BJ (cell line): ENCODE measurements around the gene SMYD1. TPM values are rescaled to one million over a fixed set of nuclear protein-coding genes. Genes with fewer than 3 reads are reported as not detected.

Experiments used
- CTCF ChIA-PET: fragments of 350-600 bp; formaldehyde crosslinking; extraction: SDS; loops from one replicate; lab custom pipeline; 2021; ENCODE audit warnings: antibody characterized with exemption, inconsistent platforms; lab: Yijun Ruan, JAX
- POLR2A ChIA-PET: fragments of 300-600 bp; sonication (Branson Sonifier 250); formaldehyde crosslinking; extraction: SDS; loops from one replicate; lab custom pipeline; 2021; ENCODE audit warnings: antibody characterized with exemption; lab: Charles Lee
- DNase-seq: peaks from one replicate; pipeline ENCODE4 v3.0.0-alpha.2; 2011; ENCODE audit warnings: low read depth
- H3K27me3 ChIP-seq: 2 replicates; pipeline ENCODE4 v1.6.0; 2011; ENCODE audit warnings: low read length; ENCODE audit not compliant: control insufficient read depth, insufficient read depth
- H3K36me3 ChIP-seq: 2 replicates; pipeline ENCODE4 v1.5.1; 2011; ENCODE audit warnings: low read length; ENCODE audit not compliant: control insufficient read depth, insufficient read depth
- H3K4me3 ChIP-seq: 2 replicates; pipeline ENCODE4 v1.5.1; 2011; ENCODE audit warnings: low read depth, mild to moderate bottlenecking, control low read depth, low read length
- polyA plus RNA-seq: library from polyadenylated mRNA; depleted of rRNA; stranded (reverse); fragments of >200 nt; gene quantifications from 2 replicates; pipeline ENCODE4 v1.2.3, GENCODE V29; 2011
- TF ChIP-seq, protein P1 (sequence below): IDR thresholded peaks from 2 replicates; pipeline ENCODE4 v1.5.1; 2011; ENCODE audit warnings: low read depth, mild to moderate bottlenecking, control low read depth, inconsistent platforms, low read length, moderate library complexity; ENCODE audit not compliant: insufficient read depth

Gene SMYD1
- polyA plus RNA-seq, 1 experiment: not detected

DNA sequence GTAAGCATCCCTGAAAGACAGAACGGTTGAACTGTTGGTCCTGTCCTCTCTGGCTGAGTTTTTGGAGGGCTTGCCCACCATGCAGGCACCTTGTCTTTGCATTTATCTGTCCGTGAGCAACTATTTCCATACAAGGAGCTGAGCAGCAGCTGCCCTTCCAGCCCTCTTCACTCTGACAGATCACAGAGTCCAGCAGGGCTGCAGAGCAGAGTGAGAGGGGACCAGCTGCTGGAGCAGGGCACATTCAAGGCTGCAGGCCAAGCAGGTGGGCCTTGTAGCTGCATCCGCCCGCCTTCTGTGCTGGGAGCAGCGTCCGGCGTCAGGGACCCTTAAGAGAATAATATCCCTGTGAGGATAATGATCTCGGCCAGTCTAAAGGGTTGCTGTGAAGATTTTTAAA lies 9.5 kb downstream of the SMYD1 start:
- POLR2A ChIA-PET: no interaction called here
- TF ChIP-seq, protein P1, sequence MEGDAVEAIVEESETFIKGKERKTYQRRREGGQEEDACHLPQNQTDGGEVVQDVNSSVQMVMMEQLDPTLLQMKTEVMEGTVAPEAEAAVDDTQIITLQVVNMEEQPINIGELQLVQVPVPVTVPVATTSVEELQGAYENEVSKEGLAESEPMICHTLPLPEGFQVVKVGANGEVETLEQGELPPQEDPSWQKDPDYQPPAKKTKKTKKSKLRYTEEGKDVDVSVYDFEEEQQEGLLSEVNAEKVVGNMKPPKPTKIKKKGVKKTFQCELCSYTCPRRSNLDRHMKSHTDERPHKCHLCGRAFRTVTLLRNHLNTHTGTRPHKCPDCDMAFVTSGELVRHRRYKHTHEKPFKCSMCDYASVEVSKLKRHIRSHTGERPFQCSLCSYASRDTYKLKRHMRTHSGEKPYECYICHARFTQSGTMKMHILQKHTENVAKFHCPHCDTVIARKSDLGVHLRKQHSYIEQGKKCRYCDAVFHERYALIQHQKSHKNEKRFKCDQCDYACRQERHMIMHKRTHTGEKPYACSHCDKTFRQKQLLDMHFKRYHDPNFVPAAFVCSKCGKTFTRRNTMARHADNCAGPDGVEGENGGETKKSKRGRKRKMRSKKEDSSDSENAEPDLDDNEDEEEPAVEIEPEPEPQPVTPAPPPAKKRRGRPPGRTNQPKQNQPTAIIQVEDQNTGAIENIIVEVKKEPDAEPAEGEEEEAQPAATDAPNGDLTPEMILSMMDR: no peak
- CTCF ChIA-PET: interaction anchor here (1.5 kb wide), 1 partner anchor 15 kb away, joined by 4 read pairs; no protein-coding TSS in a partner anchor
- Histone ChIP-seq H3K36me3 (no peaks in the 10 kb centered on the region), H3K27me3 (no peaks in the 10 kb centered on the region), H3K4me3 (no peak overlapping the region)
- no peak for DNase-seq

DNA sequence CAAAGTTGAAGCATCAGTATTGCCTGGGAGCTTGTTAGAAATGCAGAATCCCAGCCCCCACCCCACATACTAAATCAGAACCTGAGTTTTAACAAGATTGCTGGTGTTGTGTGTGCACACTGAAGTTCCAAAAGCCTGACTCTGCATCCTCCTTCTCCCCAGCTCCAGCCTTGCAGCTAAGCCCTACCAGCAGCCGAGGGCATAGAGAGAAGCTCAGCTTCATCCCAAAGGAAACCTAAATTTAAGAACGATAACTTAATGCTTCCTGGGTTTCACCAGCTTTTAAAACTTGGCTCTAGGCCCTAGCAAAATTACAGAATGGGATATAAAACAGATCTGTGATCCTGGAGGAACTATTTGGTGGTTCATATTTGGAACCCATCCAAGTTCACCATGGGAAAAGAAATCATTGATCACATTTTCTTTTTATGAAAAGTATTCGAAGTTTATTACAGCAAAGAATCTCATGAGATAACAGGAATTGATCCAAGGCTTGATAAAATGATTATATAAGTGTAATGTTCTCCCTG lies 11.1 kb downstream of the SMYD1 start:
- H3K27me3 ChIP-seq: peaks cover 4% of the 10 kb centered on the region; the same call in 1 of the 2 replicates
- TF ChIP-seq, protein P1: no peak
- CTCF ChIA-PET: interaction anchor here (0.6 to 2.0 kb wide), 2 partner anchors 18 to 82 kb away, joined by 3 to 8 read pairs; no protein-coding TSS in a partner anchor
- POLR2A ChIA-PET: no interaction called here
- no peaks in the 10 kb centered on the region for H3K36me3 ChIP-seq
- no peak for DNase-seq
- no peak overlapping the region for H3K4me3 ChIP-seq

- ChIA-PET POLR2A (no interaction called here), CTCF (no interaction called here)
- DNase-seq: no peak
Measured at GRCh38 chr2:88080545-88080944, 12.9 kb downstream of the SMYD1 start.

DNA sequence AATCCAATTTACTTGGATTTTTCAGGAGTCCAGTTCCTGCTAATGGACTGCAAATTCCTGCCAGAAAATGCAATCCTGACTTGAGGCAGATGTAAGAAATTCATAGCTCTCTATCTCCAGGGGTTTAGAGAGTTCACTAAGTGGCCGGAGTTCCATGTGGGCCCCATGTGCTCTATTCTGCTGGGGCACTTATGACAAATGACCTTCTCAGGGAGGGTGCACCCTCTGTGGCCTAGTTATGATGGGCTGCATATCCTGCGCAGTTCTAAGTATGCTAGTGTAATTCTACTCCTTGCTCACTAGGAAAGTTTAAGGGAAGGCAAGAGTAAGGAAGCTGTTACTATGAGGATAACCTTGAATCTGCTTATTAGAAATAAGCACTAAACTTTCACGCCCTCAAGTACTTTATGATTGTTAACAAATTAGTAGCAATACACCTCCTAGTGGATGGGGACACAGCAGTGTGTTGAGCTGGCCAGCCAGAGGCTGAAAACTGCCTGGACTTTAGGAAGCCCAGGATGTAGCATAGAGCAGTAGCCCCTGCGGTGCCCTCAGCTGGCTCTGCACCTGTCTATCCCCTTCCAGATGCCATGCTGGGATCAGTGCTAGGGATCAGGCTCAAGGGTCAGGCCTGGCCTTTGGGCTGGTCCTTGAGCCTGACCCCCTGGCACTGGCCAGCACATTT lies 14.4 kb downstream of the SMYD1 start:
- ChIA-PET CTCF (interaction anchor here (1.3 to 2.6 kb wide), 3 partner anchors 9 to 22 kb away, joined by 4 to 21 read pairs (median 6); no protein-coding TSS in a partner anchor), POLR2A (no interaction called here)
- TF ChIP-seq, protein P1: no peak
- peaks cover 6% of the 10 kb centered on the region; the same call in 1 of the 2 replicates for H3K27me3 ChIP-seq
- DNase-seq: no peak
- no peak overlapping the region for H3K4me3 ChIP-seq
- H3K36me3 ChIP-seq: no peaks in the 10 kb centered on the region

More at GRCh38 chr2:88080545-88080944, 12.9 kb downstream of the SMYD1 start:
- H3K36me3 ChIP-seq: no peaks in the 10 kb centered on the region
- TF ChIP-seq, protein P1: no peak
- H3K4me3 ChIP-seq: no peak overlapping the region
- H3K27me3 ChIP-seq: peaks cover 4% of the 10 kb centered on the region; the same call in 1 of the 2 replicates

DNA sequence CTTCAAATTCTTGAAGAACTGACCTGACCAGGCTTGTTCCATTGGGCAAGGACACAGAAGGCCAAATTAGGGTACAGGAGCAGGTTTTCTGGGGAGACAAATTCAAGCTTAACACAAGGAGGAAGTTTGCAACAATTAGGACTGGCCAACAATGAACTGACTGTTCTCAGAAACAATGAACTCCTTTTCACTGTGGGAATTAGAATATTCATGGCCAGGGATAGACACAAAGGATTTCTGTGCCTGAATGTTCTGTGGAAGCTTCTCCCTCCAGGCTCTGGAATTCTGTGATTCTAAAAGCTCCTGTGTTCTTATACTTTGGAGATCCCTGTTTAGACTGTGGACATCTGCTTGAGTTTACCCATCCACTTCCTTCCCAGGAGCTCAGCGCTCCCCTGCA lies 15.2 kb downstream of the SMYD1 start:
- DNase-seq: no peak
- Histone ChIP-seq H3K36me3 (no peaks in the 10 kb centered on the region), H3K27me3 (peaks cover 6% of the 10 kb centered on the region; the same call in 1 of the 2 replicates), H3K4me3 (no peak overlapping the region)
- TF ChIP-seq, protein P1: no peak
- ChIA-PET CTCF (interaction anchor here (1.0 to 2.6 kb wide), 3 partner anchors 9 to 22 kb away, joined by 3 to 21 read pairs (median 4); no protein-coding TSS in a partner anchor), POLR2A (no interaction called here)
